HG03565 (cell line): ENCODE results near the gene RHOU.
"Not testable (repeated sequence)": the region's sequence is repeated elsewhere in the genome, so short reads cannot be mapped to it uniquely, and the experiment has no call there.

ENCODE experiments used
- ATAC-seq: cut with Tn5 transposase; IDR thresholded peaks from one replicate; pipeline ENCODE4 v1.9.1; 2021; ENCODE audit warnings: mild to moderate bottlenecking, moderate library complexity; ENCODE audit not compliant: unreplicated experiment

The RHOU gene

GRCh38 chr1:228755800-228756199 is 20.5 kb downstream of the RHOU start:
- no peak for ATAC-seq

GRCh38 chr1:228756457-228756856 is 21.2 kb downstream of the RHOU start:
- no peak for ATAC-seq

- ATAC-seq = no peak
Observed at GRCh38 chr1:228758447-228758846, 23.2 kb downstream of the RHOU start.

- no peak for ATAC-seq
Observed at GRCh38 chr1:228760979-228761378, 25.7 kb downstream of the RHOU start.

GRCh38 chr1:228763561-228763960 is 28.3 kb downstream of the RHOU start:
- ATAC-seq = no peak

GRCh38 chr1:228765168-228765946 is 30.1 kb downstream of the RHOU start:
- ATAC-seq = no peak

GRCh38 chr1:228766788-228767187 is 31.5 kb downstream of the RHOU start:
- no peak for ATAC-seq

- ATAC-seq = no peak
Observed at GRCh38 chr1:228767636-228768354, 32.5 kb downstream of the RHOU start.

- no peak for ATAC-seq
Observed at GRCh38 chr1:228768355-228769000, 33.2 kb downstream of the RHOU start.

GRCh38 chr1:228770779-228771223 is 35.5 kb downstream of the RHOU start:
- ATAC-seq = no peak

GRCh38 chr1:228772516-228773212 is 37.4 kb downstream of the RHOU start:
- no peak for ATAC-seq

GRCh38 chr1:228775946-228776345 is 40.7 kb downstream of the RHOU start:
- ATAC-seq = not testable (repeated sequence)

- ATAC-seq = no peak
Observed at GRCh38 chr1:228776449-228776848, 41.2 kb downstream of the RHOU start.

GRCh38 chr1:228777236-228777635 is 42.0 kb downstream of the RHOU start:
- ATAC-seq = no peak

- ATAC-seq = no peak
Observed at GRCh38 chr1:228778026-228778425, 42.7 kb downstream of the RHOU start.

- no peak for ATAC-seq
Observed at GRCh38 chr1:228778466-228778865, 43.2 kb downstream of the RHOU start.

- no peak for ATAC-seq
Observed at GRCh38 chr1:228778961-228779360, 43.7 kb downstream of the RHOU start.

- no peak for ATAC-seq
Observed at GRCh38 chr1:228781161-228781808, 46.0 kb downstream of the RHOU start.

- no peak for ATAC-seq
Observed at GRCh38 chr1:228781809-228782661, 46.8 kb downstream of the RHOU start.
